Effector CD8-positive, alpha-beta T cell (primary cell): ENCODE measurements around the gene FBRSL1.
"Not testable (repeated sequence)": the region's sequence is repeated elsewhere in the genome, so short reads cannot be mapped to it uniquely, and the experiment has no call there.

Experiments used
- DNase-seq: peaks from one replicate; lab custom pipeline; 2025; lab: John Stamatoyannopoulos, UW

FBRSL1 gene

DNA sequence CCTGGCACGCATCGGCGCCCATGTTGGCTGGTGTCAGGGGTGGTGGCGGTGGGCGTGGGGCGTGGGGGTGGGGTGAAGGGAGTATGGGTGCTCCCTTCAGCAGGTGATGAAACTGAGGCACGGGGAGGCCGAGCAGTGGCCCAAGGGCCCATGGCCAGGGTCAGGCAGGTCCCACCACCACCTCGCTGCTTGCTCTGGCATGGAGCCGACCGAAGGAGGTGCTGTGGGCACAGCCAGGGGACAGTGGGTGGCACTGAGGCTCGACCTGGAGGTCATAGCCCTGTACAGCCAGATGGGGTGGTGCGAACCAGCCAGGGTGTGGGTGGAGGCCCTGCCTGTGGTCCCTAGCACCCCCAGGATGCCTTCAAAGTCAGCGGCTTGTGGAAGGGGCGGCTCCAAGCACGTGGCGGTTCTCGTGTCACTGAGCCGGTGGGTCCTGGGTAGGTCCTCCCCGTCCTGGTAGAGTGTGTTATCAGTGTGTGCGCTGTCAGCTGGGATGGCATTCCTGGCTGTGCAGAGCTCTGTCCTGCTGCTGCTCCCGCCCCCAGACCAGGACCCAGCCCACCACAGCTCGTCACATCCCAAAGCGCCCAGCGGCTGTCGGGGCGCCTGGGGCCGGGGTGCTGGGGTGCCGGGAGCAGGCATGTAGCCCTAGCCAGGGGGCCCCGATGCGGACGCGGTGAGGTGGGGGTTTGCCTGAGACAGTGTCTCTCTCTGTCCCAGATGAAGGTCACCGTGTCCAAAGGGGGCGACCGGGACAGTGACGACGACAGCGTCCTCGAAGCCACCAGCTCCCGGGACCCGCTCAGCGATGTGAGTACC, 35.3 kb downstream of the FBRSL1 start:
- no peak for DNase-seq

DNA sequence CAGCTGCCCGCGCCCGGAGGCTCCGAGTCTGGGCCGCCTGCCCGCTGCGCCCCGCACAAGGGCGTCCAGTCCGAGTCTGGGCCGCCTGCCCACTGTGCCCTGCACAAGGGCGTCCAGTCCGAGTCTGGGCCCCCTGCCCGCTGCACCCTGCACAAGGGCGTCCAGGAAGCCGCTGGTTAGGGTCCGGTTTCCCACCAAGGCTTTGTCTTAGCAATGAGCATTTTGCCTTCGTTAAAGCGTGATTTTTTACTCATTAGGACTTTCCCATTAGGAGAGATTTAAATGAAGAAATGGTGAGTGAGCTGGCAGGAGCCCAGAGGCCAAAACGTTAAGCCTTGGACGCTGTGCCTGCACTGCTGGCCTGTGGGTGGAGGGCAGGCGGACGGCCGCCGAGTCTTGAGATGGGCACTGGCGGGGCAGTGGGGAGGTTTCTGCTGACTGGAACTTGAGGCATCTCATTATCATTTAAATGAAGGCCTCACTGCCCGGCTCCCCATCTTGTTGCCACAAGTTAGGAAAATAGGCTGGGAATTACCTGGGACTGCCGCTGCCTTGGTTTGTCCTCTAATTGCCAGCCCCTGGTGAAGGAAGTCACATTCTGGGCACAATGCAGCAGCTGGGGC, 36.0 kb downstream of the FBRSL1 start:
- no peak for DNase-seq

DNA sequence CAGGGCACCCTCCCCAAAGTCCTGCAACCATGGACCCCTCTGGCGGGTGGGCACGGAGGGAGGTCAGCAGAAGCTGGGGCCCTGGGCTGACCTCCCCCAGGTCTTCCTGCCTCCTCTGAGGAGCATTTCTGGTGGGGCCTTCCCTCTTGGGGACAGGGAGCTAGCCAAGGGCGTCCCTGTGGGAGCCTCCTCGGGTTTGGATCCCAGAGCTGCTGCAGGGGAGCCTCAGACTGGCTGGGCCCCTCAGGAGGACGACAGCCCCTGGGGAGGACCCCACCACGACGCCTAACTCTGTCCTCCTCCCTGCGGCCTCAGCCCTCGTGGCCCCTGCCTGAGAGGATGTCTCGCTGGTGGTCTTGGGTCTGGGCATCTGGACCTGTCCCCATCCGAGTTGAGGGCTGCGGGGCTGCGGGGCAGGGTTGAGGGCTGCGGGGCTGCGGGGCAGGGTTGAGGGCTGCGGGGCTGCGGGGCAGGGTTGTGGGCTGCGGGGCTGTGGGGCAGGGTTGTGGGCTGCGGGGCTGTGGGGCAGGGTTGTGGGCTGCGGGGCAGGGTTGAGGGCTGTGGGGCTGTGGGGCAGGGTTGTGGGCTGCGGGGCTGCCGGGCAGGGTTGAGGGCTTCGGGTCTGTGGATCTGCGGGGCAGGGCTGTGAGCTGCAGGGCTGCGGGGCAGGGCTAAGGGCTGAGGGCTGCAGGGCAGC, 37.4 kb downstream of the FBRSL1 start:
- DNase-seq, result no peak

DNA sequence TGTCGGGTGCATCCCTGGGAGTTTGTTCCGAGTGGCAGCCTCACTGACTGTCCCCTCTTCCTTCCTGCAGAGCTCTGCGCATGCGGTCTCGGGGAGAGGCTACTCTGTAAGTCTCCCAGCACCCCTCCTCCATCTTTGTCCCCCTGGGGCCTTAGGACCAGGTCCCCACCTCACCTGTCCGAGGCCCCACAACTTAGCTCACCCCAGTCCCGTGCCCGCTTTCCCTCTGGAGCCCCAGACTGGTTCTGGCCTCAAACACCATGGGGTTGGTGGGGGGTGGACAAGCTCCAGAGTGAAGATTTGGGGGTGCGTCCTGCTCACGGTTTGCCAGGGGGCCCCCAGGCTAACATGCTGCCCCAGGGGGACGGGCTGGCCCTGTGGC, 37.9 kb downstream of the FBRSL1 start:
- DNase-seq, result no peak

DNA sequence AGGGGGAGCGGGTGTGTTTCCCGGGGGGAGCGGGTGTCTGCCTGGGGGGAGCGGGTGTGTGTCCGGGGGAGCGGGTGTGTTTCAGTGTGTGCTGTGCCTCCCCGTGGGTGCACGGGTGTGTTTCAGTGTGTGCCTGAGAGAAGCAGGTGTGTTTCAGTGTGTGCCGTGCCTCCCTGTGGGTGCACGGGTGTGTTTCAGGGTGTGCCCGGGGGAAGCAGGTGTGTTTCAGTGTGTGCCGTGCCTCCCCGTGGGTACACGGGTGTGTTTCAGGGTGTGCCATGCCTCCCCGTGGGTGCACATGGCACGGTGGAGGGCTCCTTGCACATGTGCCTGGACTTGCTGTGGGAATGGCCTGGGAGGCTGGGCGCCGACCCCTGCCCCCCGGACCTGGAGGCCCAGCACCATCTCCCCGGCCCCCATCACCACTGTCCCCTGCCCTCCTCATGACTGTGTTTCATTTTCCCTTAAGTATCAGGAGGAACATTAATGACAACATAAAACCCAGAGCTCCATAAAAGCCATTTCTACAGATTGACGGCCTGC, 38.7 kb downstream of the FBRSL1 start:
- DNase-seq, result no peak

DNA sequence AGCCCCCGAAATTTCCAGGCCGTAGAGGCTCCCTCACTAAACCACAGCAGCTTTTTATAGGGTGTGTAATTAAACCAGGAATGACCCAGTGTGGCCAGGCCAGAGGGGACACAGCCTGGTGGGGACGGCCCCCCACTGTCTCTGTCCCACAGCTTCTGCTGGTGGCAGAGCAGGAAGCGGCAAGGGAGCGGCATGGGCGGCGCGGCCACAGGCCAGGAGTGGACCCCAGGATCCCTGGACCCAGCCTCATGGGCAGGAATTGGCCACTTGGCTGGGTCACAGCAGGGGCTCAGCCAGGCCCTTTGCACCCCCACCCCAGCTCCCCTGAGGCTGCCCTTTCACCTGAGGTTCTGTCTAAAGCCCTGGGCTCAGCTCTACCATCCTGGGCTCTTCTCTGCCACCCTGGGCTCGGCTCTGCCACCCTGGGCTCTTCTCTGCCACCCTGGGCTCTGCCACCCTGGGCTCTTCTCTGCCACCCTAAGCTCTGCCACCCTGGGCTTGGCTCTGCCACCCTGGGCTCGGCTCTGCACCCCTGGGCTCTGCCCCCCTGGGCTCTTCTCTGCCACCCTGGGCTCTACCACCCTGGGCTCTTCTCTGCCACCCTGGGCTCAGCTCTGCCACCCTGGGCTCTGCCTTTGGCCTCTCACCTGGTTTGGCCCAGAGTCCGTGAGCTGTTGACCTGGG, 39.3 kb downstream of the FBRSL1 start:
- DNase-seq, result no peak

DNA sequence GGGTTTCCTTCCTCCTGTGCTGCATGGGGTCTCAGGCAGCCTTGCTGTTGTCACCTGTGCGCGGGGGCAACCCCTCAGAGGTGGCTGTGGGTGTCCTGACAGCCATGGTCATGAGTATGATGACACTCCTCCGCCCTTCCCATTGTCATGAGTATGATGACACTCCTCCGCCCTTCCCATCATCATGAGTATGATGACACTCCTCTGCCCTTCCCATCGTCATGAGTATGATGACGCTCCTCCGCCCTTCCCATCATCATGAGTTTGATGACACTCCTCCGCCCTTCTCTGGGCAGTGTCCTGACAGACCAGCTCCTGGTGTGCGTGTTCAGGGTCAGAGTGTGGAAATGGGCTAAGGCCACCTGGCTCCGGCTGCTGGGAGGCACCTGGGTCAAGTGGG, 40.0 kb downstream of the FBRSL1 start:
- no peak for DNase-seq

DNA sequence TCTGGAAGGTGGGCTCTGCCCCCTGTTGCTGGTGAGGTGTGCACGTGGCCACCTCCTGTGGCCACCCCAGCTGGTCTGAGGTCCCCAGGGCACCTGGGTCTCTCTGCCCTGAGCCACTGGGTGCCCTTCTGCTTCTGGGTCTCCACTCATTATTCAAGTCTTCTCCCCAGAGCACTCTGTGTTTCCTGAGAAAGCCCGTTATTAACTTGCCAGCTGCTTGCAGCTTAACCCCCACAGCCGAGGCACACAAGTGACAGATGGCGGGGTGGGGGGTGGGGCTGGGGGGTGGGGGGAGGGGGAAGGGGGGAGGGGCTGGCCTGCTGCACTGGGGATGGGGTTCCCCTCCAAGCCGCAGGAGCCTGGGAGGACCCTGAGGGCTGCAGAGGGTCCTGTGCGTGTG, 40.5 kb downstream of the FBRSL1 start:
- DNase-seq, result no peak

DNA sequence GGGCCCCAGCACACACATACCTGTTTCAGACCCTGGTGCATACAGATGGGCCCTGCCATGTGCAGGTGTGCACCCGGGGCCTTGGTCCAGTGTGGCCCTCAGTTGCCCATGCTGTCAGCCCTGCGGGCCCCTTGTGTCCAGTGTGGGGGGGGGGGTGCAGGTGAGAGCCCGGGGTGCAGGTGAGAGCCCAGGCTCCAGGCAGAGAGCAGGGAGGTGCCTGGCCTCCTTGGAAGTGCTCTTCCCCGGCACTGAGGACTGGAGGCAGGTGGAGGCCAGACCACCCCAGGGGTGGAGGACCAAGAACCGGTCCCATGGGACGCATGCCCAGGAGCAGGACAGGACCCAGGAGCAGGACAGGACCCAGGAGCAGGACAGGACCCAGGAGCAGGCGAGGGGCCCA, 40.9 kb downstream of the FBRSL1 start:
- no peak for DNase-seq

DNA sequence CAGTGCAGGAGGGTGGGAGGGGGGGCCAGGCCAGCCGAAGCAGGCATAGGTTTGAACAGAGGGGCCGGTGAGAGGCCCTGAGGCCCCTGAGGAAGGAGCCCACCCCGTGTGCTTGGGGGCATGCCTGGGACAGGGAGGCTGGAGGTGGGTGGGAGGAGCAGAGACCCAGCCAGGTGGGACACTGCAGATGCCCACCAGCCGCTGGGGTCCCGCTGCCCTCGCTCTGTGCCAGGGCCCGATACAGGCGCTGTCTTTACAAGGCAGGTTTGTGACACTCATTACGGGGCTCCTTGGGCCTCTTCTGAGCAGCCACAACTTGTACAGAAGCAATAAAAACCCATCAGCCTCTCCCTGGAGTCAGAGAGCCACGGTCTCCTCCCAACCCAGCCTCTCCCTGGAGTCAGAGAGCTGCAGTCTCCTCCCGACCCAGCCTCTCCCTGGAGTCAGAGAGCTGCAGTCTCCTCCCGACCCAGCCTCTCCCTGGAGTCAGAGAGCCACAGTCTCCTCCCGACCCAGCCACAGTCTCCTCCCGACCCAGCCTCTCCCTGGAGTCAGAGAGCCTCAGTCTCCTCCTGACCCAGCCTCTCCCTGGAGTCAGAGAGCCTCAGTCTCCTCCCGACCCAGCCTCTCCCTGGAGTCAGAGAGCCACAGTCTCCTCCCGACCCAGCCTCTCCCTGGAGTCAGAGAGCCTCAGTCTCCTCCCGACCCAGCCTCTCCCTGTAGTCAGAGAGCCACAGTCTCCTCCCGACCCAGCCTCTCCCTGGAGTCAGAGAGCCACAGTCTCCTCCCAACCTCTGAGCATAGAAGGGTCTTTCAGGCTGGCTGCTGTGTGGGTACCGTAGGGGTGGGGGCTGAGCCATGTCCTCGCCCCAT, 43.0 kb downstream of the FBRSL1 start:
- DNase-seq, result not testable (repeated sequence)

DNA sequence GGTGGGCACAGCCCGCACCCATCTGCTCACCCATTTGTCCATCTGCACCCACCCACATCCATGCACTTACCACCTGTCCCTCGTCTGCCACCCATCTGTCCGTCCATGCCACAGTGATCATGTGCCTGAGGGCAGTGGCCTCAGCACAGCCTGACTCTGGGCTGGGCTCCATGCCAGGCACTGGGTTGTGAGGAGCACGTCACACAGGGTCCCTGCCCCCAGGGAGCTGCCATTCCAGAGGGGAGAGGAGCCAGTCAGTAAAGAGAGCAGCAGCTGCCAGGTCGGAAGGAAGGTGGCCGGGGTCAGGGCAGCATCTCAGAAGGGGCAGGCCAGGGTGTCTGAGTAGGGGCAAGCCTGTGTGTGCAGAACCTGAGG, 43.6 kb downstream of the FBRSL1 start:
- DNase-seq, result no peak

DNA sequence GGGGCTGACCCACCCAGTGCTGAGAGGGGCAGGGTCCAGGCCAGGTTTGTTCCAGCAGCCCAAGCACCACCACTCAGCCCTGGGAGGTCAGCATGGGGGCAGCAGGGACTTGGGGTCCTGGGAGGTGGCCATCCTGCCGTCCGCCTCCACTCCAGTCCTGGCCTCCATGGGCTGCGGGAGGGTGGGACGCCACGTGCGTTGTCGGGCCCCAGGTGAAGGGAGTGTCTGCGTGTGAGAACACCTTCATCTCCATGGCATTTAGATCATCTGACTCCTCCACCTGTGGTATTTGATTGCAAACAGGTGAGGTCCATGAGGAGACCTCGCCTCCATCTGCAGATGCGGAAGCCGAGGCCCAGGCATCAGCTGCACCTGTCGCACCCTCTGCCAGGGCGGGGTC, 44.1 kb downstream of the FBRSL1 start:
- DNase-seq, result no peak

DNA sequence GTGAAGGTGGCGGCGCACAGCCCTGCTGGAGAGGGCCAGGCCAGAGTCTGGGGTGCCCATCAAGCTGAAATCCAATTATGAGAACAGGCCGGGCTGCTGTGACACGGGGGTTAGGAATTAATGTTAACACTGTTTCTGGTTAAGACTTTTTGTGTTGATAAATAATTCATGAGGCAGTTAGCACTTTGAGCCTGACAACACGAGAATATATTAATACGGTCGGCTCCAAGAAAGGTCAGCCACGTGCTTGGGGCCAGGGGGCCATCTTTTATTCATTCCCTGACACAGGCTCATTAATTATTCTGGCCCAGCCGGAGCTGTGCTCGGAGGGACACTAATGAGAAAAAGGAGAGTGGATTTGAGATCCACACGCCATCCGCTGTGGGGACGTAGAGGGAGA, 45.1 kb downstream of the FBRSL1 start:
- no peak for DNase-seq

DNA sequence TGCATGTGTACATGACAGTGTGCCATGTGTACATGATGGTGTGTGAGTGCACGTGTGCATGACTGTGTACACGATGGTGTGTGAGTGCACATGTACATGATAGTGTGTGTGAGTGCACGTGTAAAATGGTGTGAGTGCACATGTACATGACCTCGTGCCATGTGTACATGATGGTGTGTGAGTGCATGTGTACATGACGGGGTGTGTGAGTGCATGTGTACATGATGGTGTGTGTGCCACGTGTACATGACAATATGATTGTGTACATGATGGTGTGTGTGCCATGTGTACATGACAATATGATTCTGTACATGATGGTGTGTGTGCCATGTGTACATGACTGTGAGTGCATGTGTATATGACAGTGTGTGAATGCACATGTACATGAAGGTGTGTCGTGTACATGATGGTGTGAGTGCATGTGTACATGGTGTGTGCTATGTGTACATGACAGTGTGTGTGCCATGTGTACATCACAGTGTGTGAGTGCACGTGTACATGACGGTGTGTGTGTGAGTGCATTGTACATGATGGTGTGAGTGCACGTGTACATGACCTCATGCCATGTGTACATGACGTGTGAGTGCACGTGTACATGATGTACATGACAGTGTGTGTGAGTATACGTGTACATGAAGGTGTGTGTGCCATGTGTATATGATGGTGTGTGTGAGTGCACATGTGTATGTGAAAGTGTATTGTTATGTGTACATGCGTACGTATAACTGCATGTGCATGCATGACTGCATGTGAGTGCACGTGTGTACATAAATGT, 46.3 kb downstream of the FBRSL1 start:
- DNase-seq, result no peak

DNA sequence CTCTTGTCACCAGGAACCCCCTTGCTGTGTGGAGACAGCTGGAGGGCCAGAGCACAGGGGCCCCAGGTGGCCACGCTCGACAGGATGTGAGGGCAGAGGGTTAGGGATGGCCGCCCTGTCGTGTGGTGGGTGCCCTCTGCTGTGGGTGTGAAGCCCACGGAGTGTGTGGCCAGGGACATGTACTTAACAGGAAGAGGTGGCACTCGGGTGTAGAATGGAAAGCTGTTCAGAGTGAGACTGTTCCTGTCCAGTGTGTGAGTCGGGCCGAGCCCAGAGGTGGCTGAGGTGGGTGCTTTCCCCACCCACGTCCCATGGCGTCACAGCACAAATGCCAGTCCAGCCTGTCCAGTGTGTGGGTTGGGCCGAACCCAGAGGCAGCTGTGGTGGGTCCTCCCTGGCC, 47.1 kb downstream of the FBRSL1 start:
- DNase-seq, result no peak

DNA sequence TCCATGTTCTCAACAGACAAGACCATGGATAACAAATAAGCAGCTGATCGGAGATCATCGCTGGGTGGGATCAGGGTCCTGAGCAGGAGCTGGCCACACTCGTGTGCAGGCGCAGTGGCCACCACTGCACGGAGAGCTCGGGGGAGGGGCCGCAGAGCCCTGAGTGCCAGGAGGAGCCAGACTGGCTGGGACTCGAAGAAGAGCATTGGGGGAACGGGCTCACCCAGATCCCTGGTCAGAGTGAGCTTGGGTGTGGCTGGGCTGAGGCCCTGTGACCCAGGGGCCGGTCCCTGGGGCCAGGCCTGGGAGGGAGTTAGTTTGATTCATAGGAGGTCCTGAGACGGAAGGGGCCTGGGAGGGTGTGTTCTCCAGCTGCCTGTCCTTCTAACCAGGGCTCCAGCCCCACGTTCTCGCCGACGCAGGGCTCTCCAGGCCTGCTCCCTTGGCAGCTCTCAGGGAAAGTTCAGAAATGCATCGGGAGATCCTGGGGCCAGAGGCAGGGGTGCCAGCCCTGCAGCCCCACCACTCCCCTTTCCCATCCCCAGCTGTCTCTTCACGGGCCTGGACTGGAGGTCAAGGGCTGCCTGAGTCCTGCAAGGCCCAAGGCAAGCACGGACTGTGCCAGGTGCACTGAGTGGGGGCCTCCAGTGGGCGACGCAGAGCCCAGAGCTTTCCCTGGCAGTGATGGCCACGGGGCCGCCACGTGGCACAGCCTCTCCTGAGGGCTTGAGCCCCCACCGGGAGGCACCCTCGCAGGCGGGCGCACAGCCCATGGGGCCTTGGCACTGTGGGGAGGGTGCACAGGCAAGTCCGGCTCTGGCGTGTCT, 48.1 kb downstream of the FBRSL1 start:
- DNase-seq, result no peak

DNA sequence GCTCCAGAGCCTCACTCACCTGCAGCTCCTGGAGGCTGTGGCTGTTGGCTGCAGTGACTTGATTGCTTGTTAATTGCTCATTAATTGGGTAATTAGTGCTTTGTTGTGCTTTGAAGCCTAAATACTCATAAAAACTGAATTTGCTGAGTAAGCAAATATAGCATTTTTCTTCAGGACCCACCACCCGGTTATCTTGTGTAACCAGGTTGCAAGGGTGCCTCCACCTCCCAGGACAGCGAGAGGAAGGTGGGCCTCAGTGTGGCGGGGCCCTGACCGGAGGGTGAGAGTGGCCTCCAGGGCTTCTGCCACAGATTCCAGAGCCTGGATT, 48.7 kb downstream of the FBRSL1 start:
- DNase-seq, result no peak

DNA sequence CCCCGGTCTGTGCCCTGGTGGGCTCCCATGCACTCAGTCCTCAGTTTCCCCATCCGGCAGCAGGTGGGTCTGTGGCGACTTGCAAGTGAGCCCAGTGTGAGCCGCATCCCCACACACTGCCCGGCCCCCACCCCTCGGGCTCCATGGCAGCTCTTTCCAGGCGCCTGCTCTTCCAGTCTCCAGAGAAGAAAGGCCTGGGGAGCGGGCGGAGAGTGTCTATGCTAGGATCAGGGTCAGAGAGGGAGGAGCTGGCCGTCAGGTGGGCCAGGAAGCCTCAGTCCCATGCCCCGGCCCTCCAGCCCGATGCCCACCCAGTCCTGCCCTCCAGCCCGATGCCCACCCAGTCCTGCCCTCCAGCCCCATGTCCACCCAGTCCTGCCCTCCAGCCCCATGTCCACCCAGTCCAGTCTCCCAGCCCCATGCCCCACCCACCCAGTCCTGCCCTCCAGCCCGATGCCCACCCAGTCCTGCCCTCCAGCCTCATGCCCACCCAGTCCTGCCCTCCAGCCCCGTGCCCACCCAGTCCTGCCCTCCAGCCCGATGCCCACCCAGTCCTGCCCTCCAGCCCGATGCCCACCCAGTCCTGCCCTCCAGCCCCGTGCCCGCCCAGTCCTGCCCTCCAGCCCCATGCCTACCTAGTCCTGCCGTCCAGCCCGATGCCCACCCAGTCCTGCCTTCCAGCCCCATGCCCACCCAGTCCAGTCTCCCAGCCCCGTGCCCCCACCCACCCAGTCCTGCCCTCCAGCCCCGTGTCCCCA, 49.2 kb downstream of the FBRSL1 start:
- DNase-seq, result no peak

DNA sequence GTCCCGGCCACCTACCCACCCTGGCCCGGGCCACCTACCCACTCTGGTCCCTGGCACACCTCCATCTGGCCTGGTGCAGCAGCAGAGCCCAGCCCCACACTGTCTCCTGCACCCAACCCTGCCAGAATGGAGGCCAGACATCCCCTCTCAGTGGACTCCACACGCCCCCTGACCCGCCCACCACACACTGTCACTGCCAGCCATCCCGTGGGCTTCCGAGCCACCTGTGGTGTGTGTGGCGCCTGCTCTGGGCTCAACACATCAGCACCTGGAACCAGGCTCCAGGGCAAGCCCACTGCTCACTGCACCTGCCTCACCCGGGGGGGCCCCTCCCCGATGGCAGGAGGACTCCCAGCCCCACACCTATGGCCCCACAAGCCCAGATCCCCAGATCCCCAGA, 50.5 kb downstream of the FBRSL1 start:
- no peak for DNase-seq
